Uterus (tissue), 4 donors: Measurements from ENCODE around the gene CTBP1. TPM values are rescaled to one million over a fixed set of nuclear protein-coding genes. Genes with fewer than 3 reads are reported as not detected.

Source experiments
- DNase-seq, 2 donors: peaks; one replicate each; pipeline ENCODE4 v3.0.0-alpha.2; 2019 to 2020
- H3K27ac ChIP-seq, 2 donors: fragments of 200-600 bp; sonication (generic); 1 replicate in 1 of 2; 2 replicates in 1 of 2; pipeline ENCODE4 v1.5.1; 2016 to 2018
- H3K27me3 ChIP-seq, 2 donors: fragments of 200-600 bp; sonication (generic); one replicate each; pipeline ENCODE4 v1.5.1; 2018 to 2019; ENCODE audit warnings: control low read depth in 1 of 2
- H3K36me3 ChIP-seq, 2 donors: fragments of 200-600 bp; sonication (generic); one replicate each; pipeline ENCODE4 v1.5.1; 2019; ENCODE audit warnings: control low read depth in 1 of 2
- H3K4me1 ChIP-seq, 2 donors: fragments of 200-600 bp; sonication (generic); one replicate each; pipeline ENCODE4 v1.5.1; 2018 to 2019; ENCODE audit warnings: control low read depth in 1 of 2
- H3K4me3 ChIP-seq, 2 donors: fragments of 200-600 bp; sonication (generic); 1 replicate in 1 of 2; 2 replicates in 1 of 2; pipeline ENCODE4 v1.5.1; 2018 to 2019; ENCODE audit warnings: mild to moderate bottlenecking in 1 of 2
- H3K9me3 ChIP-seq, 2 donors: fragments of 200-600 bp; sonication (generic); one replicate each; pipeline ENCODE4 v1.5.1; 2019; ENCODE audit warnings: control low read depth in 1 of 2
- CTCF ChIP-seq, 4 experiments: fragments of 200-600 bp in 2 of 4; fragments of 450-650 bp in 2 of 4; sonication (generic) in 2 of 4; IDR thresholded peaks; one replicate each; pipeline ENCODE4 v1.5.1; 2016 to 2019; ENCODE audit warnings: antibody characterized with exemption in 4 of 4, mild to moderate bottlenecking in 2 of 4, moderate library complexity in 1 of 4
- POLR2A ChIP-seq, 2 donors: fragments of 450-650 bp; IDR thresholded peaks; one replicate each; pipeline ENCODE4 v1.6.1; 2016; ENCODE audit warnings: antibody characterized with exemption in 2 of 2, mild to moderate bottlenecking in 1 of 2, moderate library complexity in 1 of 2
- intact Hi-C: fragments of 100-400 bp; cut with DNase I; formaldehyde crosslinking; loops from one replicate; pipeline ENCODE4 v1.15.1; 2023; ENCODE audit warnings: low total_unique reads
- total RNA-seq, 4 donors: library from RNA; depleted of rRNA in 3 of 4; stranded (reverse); fragments of >200 nt in 3 of 4; gene quantifications; one replicate each; pipeline versions ENCODE4 v1.1.0 to v1.2.4, GENCODE V29; 2014 to 2023
- donor health status: DM: yes; HTN: yes; CAD: no.

CTBP1 gene
- total RNA-seq, 4 donors from 2014 or later: 104 to 193 (median 162) TPM

GRCh38 chr4:1241466-1241935, 7.4 kb downstream of the CTBP1 start:
- TF ChIP-seq POLR2A (IDR thresholded peaks at IDR 0.05) (no peak), CTCF (IDR thresholded peaks at IDR 0.05) (no peak)
- no peak overlapping the region for H3K27ac ChIP-seq
- H3K9me3 ChIP-seq: no peaks in the 10 kb centered on the region
- DNase-seq: peak in 1 of 2 donors; percentile 12
- H3K4me3 ChIP-seq: no peak overlapping the region
- intact Hi-C loops: no loop called here
- peaks cover 8 to 37% of the 10 kb centered on the region in 2 donors for H3K4me1 ChIP-seq
- no peaks in the 10 kb centered on the region for H3K27me3 ChIP-seq
- H3K36me3 ChIP-seq: no peaks in the 10 kb centered on the region

GRCh38 chr4:1240721-1241465, 8.0 kb downstream of the CTBP1 start:
- DNase-seq: peak; percentile 12 to 16
- Histone ChIP-seq H3K4me3 (no peak overlapping the region), H3K27me3 (no peaks in the 10 kb centered on the region), H3K36me3 (no peaks in the 10 kb centered on the region), H3K9me3 (no peaks in the 10 kb centered on the region), H3K27ac (no peak overlapping the region), H3K4me1 (peaks cover 6 to 31% of the 10 kb centered on the region in 2 donors)
- intact Hi-C loops: no loop called here
- TF ChIP-seq CTCF (IDR thresholded peaks at IDR 0.05) (no peak), POLR2A (IDR thresholded peaks at IDR 0.05) (no peak)

- H3K27me3 ChIP-seq: no peaks in the 10 kb centered on the region
- H3K9me3 ChIP-seq: no peaks in the 10 kb centered on the region
- H3K27ac ChIP-seq: no peak overlapping the region
- H3K36me3 ChIP-seq: no peaks in the 10 kb centered on the region
- no peak overlapping the region for H3K4me3 ChIP-seq
- no peak for DNase-seq
- intact Hi-C loops: no loop called here
- TF ChIP-seq CTCF (IDR thresholded peaks at IDR 0.05) (no peak), POLR2A (IDR thresholded peaks at IDR 0.05) (no peak)
- peaks cover 0 to 22% of the 10 kb centered on the region in 2 donors for H3K4me1 ChIP-seq
These were observed 9.0 kb downstream of the CTBP1 start for GRCh38 chr4:1239950-1240307.

- Histone ChIP-seq H3K4me3 (no peak overlapping the region), H3K4me1 (peaks cover 0 to 16% of the 10 kb centered on the region in 2 donors), H3K9me3 (no peaks in the 10 kb centered on the region), H3K27me3 (no peaks in the 10 kb centered on the region), H3K27ac (peak overlapping the region in 1 of 2 donors; percentile 22), H3K36me3 (no peaks in the 10 kb centered on the region)
- intact Hi-C loops: no loop called here
- DNase-seq: peak; percentile 12
- TF ChIP-seq CTCF (IDR thresholded peaks at IDR 0.05): no peak
- TF ChIP-seq POLR2A (IDR thresholded peaks at IDR 0.05): peak in 1 of 2 donors; percentile 12
These were observed 9.6 kb downstream of the CTBP1 start for GRCh38 chr4:1239141-1239949.

- intact Hi-C loops: no loop called here
- peaks cover 0 to 11% of the 10 kb centered on the region in 2 donors for H3K4me1 ChIP-seq
These were observed 10.3 kb downstream of the CTBP1 start for GRCh38 chr4:1238676-1239000.

More at GRCh38 chr4:1238676-1239000, 10.3 kb downstream of the CTBP1 start:
- H3K27ac ChIP-seq: no peak overlapping the region
- TF ChIP-seq CTCF (IDR thresholded peaks at IDR 0.05): no peak
- H3K4me3 ChIP-seq: no peak overlapping the region
- H3K36me3 ChIP-seq: no peaks in the 10 kb centered on the region
- H3K27me3 ChIP-seq: no peaks in the 10 kb centered on the region
- DNase-seq: peak in 1 of 2 donors; percentile 11
- H3K9me3 ChIP-seq: no peaks in the 10 kb centered on the region
